Left kidney (tissue), 8 donors: ENCODE measurements around the gene MUC2. TPM values are rescaled to one million over a fixed set of nuclear protein-coding genes. Genes with fewer than 3 reads are reported as not detected.

Source experiments
- DNase-seq: peaks from one replicate; pipeline ENCODE4 v3.0.0-alpha.2; 2013
- long read RNA-seq, 8 donors: transcript quantifications; one replicate each; lab custom pipeline, GENCODE V29; 2026
- polyA plus RNA-seq: library from polyadenylated mRNA; unstranded; fragments of 120-200 nt; gene quantifications from one replicate; pipeline ENCODE4 v1.2.1, GENCODE V29; 2013; ENCODE audit not compliant: insufficient read length

Gene MUC2
- 0.03 TPM for polyA plus RNA-seq
- long read RNA-seq, donor 1, result 0 reads
- long read RNA-seq, donor 2, result 0 reads
- long read RNA-seq, donor 3, result 0 reads
- long read RNA-seq, donor 4, result 0 reads
- long read RNA-seq, donor 5, result 0 reads
- long read RNA-seq, donor 6, result 0 reads
- long read RNA-seq, donor 7, result 0 reads
- long read RNA-seq, donor 8, result 0 reads

DNA sequence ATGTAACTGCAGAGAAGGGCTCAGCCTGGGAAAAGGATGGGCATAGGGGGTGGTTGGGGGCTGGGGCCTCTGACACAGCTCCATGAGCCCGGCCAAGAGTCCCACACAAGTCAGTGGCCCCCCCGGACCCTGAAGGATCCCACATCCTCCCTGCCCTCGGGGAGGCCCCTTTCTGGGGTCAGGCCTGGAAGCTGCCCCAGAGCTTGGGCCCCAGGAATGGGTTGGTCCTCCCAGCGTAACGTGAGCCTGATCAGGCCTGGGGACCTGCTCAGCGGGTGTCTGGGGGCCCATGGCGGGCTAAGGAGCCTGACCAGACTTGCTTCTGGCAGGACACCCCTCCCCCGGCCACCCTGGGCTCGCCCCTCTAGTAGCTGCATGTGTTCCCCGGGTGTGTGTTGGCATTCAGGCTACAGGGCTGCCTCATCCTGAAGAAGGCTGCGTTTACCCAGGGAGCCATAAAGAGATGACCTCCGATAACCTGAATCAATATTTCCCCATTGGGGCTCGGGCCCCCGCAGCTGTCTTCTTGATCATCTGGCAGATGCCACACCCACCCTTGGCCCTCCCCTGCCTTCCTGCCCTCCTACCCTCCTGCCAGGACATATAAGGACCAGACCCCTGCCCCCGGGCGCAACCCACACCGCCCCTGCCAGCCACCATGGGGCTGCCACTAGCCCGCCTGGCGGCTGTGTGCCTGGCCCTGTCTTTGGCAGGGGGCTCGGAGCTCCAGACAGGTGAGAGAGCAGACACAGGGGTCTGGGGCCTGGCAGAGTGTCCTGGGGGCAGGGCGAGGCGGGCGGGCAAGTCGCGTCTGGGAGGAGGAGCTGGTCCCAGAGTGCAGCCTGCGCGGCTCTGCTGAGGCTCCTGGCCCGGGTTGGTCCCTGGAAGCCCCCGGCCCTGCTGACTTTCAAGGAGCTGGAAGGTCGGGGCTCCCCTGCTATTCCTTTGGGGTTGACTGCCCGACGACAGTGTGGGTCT lies at the start of gene MUC2:
Gene MUC2 (plus strand): TSS at position 631 of the 978 bp plus-strand sequence.
- DNase-seq, result no peak

DNA sequence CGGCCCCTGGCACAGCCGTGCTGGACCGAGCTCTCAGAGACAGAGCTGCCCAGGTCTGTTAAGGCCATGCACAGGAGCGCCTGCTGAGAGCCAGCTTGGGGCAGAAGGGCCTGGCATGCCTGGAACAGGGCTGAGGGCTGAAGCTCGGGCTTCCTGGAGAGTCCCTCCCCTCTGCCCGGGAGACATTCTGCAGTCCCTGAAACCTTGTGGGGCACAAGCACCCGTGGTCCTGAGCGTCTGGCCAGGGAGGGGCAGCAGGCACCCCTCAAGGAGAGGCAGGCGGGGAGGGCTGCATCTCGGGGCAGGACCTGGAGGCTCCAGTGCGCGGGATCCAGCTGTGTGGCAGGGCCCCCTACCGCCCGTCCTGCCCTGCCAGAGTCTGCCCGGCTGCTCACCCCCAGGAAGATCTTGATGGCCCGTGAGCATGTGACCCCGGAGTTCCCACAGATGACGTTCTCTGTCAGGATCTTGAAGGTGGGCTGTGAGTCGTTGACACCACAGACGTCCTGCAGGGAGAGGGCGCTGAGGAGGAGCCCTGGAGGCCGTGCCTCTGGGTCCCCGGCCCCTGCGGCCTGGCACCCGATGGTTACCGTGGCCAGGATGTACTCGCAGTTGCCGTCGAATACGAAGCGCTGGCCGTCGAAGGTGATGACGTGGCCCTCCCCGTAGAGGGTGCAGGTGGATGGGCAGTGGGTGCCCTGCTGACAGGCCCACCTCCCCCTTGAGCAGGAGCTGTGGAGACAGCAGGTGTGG lies 49.1 kb upstream of the MUC2 start:
- DNase-seq, result no peak

- no peak for DNase-seq
These were observed 48.6 kb upstream of the MUC2 start for GRCh38 chr11:1026163-1026450.

DNA sequence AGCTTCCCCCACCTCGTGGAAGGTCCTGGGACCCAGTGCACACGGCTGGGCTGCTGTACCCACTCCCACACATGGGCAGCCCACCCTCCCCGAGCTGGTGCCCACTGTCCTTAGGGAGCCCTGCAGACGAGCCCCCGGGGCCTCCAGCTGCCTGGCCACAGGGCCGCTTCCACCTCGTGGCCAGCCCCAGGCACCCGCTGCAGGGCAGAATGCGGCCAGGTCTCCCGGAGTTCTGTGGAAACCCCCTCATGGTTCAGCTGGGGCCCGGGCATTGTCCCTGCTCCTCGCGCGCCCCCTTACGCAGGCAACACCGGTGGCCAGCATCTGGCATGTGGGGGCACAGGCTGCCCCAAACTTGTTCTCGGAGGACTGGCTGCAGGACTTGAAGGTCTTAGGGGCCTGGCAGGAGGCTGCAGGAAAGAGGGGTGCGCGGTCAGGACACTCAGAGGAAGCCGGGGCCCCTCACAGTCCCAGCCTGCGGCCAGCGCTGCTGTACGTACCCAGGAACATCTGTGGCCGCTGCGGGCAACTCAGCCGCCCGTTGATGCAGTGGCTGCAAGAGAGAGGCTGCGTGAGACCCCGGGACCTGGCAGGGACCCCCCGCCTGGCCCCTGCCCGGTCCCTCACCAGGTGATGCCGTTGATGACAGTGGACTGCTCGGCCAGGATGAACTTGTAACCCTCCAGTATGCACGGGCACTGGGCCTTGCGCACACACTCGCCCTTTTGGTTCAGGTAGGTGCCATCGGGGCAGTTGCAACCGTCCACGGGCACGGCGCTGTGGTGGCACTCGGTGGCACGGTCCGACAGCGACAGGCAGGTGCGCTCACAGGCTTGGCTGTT lies 47.8 kb upstream of the MUC2 start:
- no peak for DNase-seq

DNA sequence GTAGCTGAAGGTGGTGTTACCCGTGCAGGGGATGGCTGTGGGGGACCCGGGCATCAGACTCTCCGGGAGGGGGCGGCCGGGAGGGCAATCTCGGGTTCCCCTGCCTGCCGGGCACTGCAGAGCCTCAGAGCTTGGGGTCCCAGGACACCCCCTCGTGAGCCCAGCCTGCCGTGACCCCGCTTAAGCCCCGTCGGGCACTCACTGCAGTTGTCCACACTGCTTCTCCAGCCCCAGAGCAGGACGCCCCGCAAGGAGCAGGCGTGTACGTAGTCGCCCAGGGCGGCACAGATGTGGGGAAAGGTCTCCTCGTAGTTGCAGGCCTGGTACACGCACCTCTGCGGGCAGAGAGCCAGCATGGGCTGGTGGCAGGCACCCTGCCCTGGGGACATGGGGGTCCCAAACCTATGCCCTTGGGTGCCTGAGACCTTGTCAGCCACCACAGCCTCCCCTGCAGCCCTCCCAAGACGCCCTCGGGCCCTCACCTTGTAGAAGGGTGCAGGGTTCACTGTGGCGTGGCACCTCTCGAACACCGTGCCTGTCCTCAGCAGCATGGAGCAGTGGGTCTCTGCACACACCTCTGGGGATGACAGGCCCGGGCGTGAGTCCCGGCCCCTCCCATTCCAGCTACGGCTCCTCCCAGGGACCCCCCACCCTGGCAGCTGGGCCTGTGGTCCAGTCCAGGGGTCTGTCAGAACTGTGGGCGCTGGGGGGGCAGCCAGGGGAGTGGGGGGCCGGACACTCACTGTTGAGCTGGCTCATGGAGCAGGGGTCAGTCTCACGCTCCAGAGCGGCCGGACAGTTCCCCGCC lies 47.0 kb upstream of the MUC2 start:
- DNase-seq, result no peak

DNA sequence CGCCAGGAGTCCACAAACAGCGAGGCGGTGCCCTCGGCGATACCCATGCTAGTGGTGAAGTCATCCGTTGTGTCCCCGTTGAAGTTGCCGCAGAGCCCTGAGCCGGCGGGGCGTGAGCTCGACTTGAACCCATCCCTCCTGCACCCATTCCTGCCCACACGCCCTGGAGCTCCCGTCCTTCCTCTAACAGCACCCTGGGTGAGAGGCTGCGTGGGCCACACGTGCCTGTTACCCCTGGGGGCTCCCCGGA lies 46.5 kb upstream of the MUC2 start:
- no peak for DNase-seq

DNA sequence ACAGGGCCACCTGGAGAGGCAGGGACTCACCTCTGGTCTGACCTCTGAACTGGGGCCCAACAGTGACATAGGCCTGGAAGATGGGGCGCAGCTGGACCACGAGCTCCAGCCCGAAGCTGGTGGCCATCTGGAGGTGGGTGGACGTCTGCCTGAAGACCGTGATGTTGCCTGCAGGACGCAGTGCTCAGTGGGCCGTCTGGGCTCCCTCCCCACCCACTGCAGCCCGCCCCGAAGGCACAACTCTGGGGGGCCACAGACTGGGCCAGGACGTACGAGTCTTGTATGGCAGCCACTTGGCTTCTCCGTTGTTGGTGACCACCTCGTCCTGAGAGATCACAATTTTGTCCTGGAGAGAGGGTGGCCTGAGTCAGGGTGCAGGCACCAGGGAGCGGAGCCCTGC lies 46.1 kb upstream of the MUC2 start:
- DNase-seq, result no peak

DNA sequence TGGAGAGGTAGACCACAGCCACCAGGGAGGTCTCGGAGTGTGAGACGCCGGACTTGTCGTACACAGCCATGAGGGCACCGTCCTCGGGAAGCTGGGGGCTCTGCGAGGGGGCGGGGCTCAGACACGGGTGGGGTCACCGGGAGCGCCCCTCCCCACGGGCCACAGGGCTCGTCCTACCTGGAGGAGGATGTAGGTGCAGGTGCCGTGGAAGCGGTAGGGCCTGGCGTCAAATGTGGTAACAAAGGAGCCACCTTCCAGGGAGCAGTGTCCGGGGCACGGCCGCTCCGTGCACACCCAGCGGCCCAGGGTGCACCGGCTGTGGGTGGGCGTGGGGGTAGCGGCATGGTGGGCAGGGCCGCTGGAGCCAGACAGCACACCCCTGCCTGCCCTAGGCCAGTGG lies 45.6 kb upstream of the MUC2 start:
- no peak for DNase-seq

DNA sequence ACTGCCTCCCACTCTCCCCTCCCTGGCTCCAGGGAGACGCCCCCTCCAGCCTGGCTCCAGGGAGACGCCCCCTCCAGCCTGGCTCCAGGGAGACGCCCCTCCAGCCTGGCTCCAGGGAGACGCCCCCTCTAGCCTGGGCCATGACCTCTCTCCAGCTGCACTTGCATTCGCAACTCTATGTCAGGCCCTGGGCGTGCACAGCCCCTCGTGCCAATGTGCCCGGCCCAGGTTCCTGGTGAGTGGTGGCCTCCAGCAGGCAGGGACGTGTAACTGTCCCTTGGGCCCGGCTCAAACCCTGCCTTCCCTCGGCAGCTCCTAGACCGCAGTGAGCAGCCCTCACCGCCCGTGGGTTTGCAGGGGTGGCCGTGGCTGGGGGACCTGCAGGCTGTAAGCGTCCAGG lies 45.0 kb upstream of the MUC2 start:
- DNase-seq, result no peak

DNA sequence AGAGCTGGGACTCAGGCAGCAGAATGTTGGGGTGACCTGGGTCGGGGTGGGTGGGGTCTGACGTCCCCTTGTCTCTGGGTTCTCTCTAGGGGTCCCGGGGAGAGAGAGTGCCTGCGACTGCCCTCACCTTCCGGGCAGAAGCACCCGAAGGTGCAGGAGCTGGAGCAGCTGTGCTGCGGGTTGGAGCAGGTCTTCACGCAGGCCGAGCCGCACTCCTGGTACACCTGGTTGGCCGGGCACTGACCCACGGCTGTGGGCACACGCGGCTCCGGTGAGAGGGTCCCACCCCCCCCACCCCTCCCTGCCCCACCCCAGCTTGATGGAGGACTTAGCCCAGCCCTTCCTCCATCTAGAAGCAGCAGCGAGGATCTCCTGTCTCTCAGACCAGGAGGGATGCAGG lies 44.6 kb upstream of the MUC2 start:
- DNase-seq, result no peak

GRCh38 chr11:1030556-1030955 lies 44.1 kb upstream of the MUC2 start:
- DNase-seq, result no peak

GRCh38 chr11:1031121-1031899 lies 43.4 kb upstream of the MUC2 start:
- DNase-seq, result no peak

- no peak for DNase-seq
These were observed 42.3 kb upstream of the MUC2 start for GRCh38 chr11:1032310-1032891.

- no peak for DNase-seq
These were observed 41.5 kb upstream of the MUC2 start for GRCh38 chr11:1033016-1033798.

DNA sequence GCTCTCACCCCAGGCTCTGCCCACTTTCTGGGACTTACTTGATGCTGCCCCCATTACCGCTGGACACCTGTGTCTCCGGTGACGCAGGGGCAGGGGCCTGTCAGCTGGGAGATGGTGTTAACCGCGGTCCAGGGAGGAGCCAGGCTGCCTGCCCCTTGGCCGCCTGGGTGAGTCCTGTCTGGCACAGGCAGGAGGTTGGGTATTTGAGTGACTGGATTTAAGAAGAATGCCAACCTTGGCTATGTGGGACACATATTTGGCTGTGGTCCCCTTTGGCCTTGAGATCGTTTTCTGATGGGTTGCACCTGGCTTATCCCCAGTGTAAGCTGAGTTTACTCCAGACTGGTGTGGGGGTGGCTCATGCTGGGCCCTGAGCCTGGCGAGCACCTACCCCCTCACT lies 40.7 kb upstream of the MUC2 start:
- DNase-seq, result no peak

- DNase-seq, result no peak
These were observed 40.0 kb upstream of the MUC2 start for GRCh38 chr11:1034456-1035295.

- no peak for DNase-seq
These were observed 38.9 kb upstream of the MUC2 start for GRCh38 chr11:1035577-1036283.
